RWPE1 (cell line): ENCODE data around the gene PIK3AP1.

ENCODE experiments used
- CTCF ChIA-PET: fragments of 350-600 bp; sonication (Branson Sonifier 250); formaldehyde crosslinking; extraction: SDS; loops from one replicate; lab custom pipeline; 2021; lab: Yijun Ruan, JAX
- POLR2A ChIA-PET: fragments of 400-600 bp; formaldehyde crosslinking; extraction: SDS; loops from one replicate; lab custom pipeline; 2020; ENCODE audit warnings: antibody characterized with exemption; ENCODE audit not compliant: low non-redundant PET; lab: Yijun Ruan, JAX
- DNase-seq: peaks from one replicate; pipeline ENCODE4 v3.0.0; 2012; ENCODE audit warnings: low spot score
- H3K27ac ChIP-seq: fragments of 450-650 bp; 2 replicates; pipeline ENCODE4 v1.5.1; 2017
- CTCF ChIP-seq: fragments of 450-650 bp; conservative IDR thresholded peaks from 2 replicates; pipeline ENCODE4 v1.5.1; 2017; ENCODE audit warnings: low read depth, mild to moderate bottlenecking

The PIK3AP1 gene

GRCh38 chr10:96619796-96620773 lies 100.2 kb downstream of the PIK3AP1 start:
- DNase-seq = no peak
- CTCF ChIA-PET = interaction anchor here (0.6 to 1.2 kb wide), 2 partner anchors 21 to 188 kb away, joined by 3 to 4 read pairs; no protein-coding TSS in a partner anchor
- POLR2A ChIA-PET = no interaction called here
- TF ChIP-seq CTCF = no peak
- H3K27ac ChIP-seq = no peak overlapping the region

- no peak for TF ChIP-seq CTCF
- DNase-seq = no peak
- POLR2A ChIA-PET = no interaction called here
- CTCF ChIA-PET = no interaction called here
- H3K27ac ChIP-seq = no peak overlapping the region
Measured at GRCh38 chr10:96619120-96619519, 101.2 kb downstream of the PIK3AP1 start.

GRCh38 chr10:96618653-96619052 lies 101.7 kb downstream of the PIK3AP1 start:
- no peak for DNase-seq
- POLR2A ChIA-PET = no interaction called here

GRCh38 chr10:96616961-96617360 lies 103.4 kb downstream of the PIK3AP1 start:
- DNase-seq = no peak
- no peak overlapping the region for H3K27ac ChIP-seq
- ChIA-PET POLR2A (no interaction called here), CTCF (interaction anchor here (0.7 kb wide), 1 partner anchor 121 kb away, joined by 3 read pairs; no protein-coding TSS in a partner anchor)
- no peak for TF ChIP-seq CTCF

More at GRCh38 chr10:96618653-96619052, 101.7 kb downstream of the PIK3AP1 start:
- TF ChIP-seq CTCF = no peak
- no peak overlapping the region for H3K27ac ChIP-seq
- CTCF ChIA-PET = interaction anchor here (1.1 kb wide), 1 partner anchor 127 kb away, joined by 3 read pairs; no protein-coding TSS in a partner anchor

- DNase-seq = peak; percentile 88
- ChIA-PET POLR2A (no interaction called here), CTCF (interaction anchor here (0.6 kb wide), 1 partner anchor 18 kb away, joined by 3 read pairs; no protein-coding TSS in a partner anchor)
- TF ChIP-seq CTCF = no peak
- no peak overlapping the region for H3K27ac ChIP-seq
Measured at GRCh38 chr10:96614515-96614914, 105.8 kb downstream of the PIK3AP1 start.

GRCh38 chr10:96613576-96613975 lies 106.7 kb downstream of the PIK3AP1 start:
- POLR2A ChIA-PET = no interaction called here
- CTCF ChIA-PET = no interaction called here
- H3K27ac ChIP-seq = no peak overlapping the region
- DNase-seq = no peak
- TF ChIP-seq CTCF = no peak
